Mucosa of descending colon (tissue), 3 donors: Measurements from ENCODE around the gene TRIM62. TPM values are rescaled to one million over a fixed set of nuclear protein-coding genes. Genes with fewer than 3 reads are reported as not detected.

Experiments
- ATAC-seq: fragments of 200-7000 bp; cut with Tn5 transposase; one replicate; pipeline ENCODE4 v1.9.1; 2020; ENCODE audit warnings: mild to moderate bottlenecking, moderate library complexity
- DNase-seq, 3 donors: peaks; one replicate each; pipeline ENCODE4 v3.0.0-alpha.2; 2020
- H3K36me3 ChIP-seq: fragments of 200-600 bp; one replicate; pipeline ENCODE4 v1.8.0; 2021; ENCODE audit warnings: low read depth, mild to moderate bottlenecking
- H3K4me1 ChIP-seq: fragments of 200-600 bp; one replicate; pipeline ENCODE4 v1.8.0; 2021; ENCODE audit warnings: low read depth, mild to moderate bottlenecking
- H3K4me3 ChIP-seq: fragments of 200-600 bp; one replicate; pipeline ENCODE4 v1.8.0; 2021; ENCODE audit warnings: mild to moderate bottlenecking
- H3K9me3 ChIP-seq: fragments of 200-600 bp; one replicate; pipeline ENCODE4 v1.8.0; 2021; ENCODE audit warnings: mild to moderate bottlenecking
- intact Hi-C, 2 donors: fragments of 100-400 bp; cut with DNase I in 1 of 2; cut with micrococcal nuclease in 1 of 2; formaldehyde crosslinking; loops; one replicate each; pipeline versions ENCODE4 v1.11.0 to v1.11.1; 2022; cut with DNase I, micrococcal nuclease
- total RNA-seq, 3 donors: library from RNA; stranded (reverse); fragmentation: NEBNext Ultra II Directional in 2 of 3; extraction: Animal tissue kit (Norgen Biotek cat#: 25700) in 2 of 3; gene quantifications; one replicate each; pipeline versions ENCODE4 v1.2.1 to v1.2.4, GENCODE V29; 2021 to 2023
- TF ChIP-seq, protein P1 (sequence below): fragments of 200-600 bp; IDR thresholded peaks from one replicate; pipeline ENCODE4 v1.8.0; 2022; ENCODE audit warnings: antibody characterized with exemption, mild to moderate bottlenecking
- donor health status: DM: no; HTN: no; CAD: no; lungs with moderate emphysema.
- donor health status: DM: no; HTN: no; CAD: no.
- donor health status: DM: no; HTN: yes; CAD: no.

The TRIM62 gene
- total RNA-seq, 3 donors from 2014 or later: 5.0 to 9.3 (median 5.2) TPM

DNA sequence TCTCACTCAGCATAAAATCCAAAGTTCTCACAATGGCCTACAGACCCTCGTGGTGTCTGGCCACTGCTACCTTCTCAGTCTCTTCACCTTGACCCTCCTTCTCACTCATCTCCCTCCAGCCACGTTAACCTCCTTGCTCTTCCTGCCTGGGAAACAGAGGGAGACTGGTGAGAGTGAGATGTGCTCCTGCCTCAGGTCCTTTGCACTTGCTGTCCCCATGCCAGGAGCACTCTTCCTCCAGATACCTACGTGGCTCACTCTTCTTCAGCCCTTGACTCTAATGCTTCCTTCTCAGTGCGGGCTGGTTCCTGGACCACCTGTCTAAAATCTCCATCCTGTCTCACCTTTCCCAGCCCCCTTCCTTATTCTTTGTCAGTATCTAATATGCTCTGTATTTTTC, 24.7 kb downstream of the TRIM62 start:
- intact Hi-C loops: no loop called here
- ATAC-seq (no peak), DNase-seq (no peak)
- TF ChIP-seq, protein P1, sequence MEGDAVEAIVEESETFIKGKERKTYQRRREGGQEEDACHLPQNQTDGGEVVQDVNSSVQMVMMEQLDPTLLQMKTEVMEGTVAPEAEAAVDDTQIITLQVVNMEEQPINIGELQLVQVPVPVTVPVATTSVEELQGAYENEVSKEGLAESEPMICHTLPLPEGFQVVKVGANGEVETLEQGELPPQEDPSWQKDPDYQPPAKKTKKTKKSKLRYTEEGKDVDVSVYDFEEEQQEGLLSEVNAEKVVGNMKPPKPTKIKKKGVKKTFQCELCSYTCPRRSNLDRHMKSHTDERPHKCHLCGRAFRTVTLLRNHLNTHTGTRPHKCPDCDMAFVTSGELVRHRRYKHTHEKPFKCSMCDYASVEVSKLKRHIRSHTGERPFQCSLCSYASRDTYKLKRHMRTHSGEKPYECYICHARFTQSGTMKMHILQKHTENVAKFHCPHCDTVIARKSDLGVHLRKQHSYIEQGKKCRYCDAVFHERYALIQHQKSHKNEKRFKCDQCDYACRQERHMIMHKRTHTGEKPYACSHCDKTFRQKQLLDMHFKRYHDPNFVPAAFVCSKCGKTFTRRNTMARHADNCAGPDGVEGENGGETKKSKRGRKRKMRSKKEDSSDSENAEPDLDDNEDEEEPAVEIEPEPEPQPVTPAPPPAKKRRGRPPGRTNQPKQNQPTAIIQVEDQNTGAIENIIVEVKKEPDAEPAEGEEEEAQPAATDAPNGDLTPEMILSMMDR: no peak
- H3K36me3 ChIP-seq: no peaks in the 10 kb centered on the region
- H3K9me3 ChIP-seq: no peaks in the 10 kb centered on the region
- no peaks in the 10 kb centered on the region for H3K4me1 ChIP-seq
- H3K4me3 ChIP-seq: no peak overlapping the region

DNA sequence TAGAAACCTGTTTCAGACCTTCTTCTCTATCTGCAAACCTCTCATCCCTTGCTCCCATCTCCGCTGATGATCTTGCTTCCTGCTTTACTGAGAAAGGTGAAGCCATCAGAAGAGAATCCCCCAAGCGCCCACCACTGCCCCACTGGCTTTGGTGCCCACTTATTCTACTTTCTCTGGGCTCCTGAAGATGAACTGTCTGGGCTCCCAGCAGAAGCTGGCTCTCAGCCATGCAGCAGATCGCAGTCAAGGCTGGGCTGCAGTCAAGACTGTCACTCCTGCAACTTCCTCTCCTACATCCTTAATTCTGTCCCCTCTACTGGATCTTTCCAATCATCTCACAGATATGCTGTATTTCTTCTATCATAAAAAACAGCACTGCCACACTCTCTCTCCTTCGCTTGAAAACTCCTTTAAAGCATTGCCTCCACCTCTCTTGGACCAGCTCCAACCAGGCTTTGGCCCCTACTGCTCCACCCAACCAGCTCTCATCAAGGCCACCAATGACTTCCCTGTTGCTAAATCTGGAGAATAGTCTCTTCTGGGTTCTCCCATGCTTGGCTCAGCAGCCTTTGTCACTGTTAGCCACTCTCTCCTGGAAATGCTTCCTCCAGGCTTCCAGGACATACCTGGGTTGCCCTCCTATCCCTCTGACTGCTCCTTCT, 25.8 kb downstream of the TRIM62 start:
- intact Hi-C loops: no loop called here
- TF ChIP-seq, protein P1: no peak
- Histone ChIP-seq H3K4me1 (no peaks in the 10 kb centered on the region), H3K36me3 (no peaks in the 10 kb centered on the region), H3K4me3 (no peak overlapping the region), H3K9me3 (no peaks in the 10 kb centered on the region)
- peak; percentile 55 for ATAC-seq
- DNase-seq: peak in 1 of 3 donors; percentile 17

DNA sequence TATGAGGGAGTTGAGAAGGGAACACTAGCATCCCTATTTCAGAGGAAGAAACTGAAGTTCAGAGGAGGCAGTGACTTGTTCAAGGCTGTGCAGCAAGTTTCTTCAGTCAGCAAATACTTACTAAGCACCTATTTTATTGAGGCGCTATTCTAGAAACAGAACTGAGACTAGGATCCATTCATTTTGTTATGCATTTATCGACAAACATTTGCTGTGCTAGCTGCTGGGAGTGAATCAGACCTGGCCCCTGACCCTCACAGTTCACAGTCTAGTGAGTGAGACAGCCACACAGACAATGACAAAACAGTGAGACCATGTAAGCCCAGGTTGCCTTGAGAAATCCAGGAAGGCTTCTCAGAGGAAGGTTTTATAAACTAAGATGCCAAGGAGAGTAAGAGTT, 28.2 kb downstream of the TRIM62 start:
- no peak for ATAC-seq
- Histone ChIP-seq H3K36me3 (no peaks in the 10 kb centered on the region), H3K4me1 (no peaks in the 10 kb centered on the region), H3K9me3 (no peaks in the 10 kb centered on the region), H3K4me3 (no peak overlapping the region)
- intact Hi-C loops: no loop called here
- TF ChIP-seq, protein P1: no peak
- no peak for DNase-seq

DNA sequence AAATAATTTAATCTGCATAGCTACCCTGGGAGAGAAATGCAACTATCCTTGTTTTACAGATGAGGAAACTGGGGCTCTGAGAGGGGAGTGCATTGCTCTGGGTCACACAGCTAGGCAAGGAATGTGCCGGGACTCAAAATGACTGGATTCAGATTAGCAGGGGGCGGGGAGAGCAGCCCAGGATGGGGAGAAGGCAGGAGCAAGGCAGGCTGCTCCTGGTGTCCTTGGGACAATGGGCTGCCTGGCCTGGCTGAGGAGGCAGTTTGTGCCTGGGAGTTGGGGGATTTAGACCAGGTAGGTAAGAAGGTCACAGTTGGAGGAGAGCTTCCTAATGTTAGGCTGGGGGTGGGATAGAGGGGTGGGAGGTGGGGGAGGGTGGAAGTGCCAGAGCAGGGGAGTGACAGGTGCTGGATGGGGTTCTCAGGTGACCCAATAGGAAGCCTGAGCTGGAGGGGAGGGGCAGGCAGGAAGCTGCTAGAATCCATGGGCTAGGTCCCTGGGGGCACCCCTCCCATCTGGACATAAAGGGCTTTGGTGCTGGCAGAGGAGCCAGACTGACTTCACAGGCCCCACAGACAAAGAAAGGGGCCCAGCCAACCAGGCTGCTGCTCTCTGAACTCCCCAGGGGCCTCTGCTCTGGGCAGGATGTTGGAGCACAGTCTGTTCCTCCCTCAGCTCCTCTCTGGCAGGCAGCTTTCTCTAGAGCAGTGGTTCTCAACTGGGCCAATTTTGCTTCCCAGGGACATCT, 29.0 kb downstream of the TRIM62 start:
- Histone ChIP-seq H3K36me3 (no peaks in the 10 kb centered on the region), H3K9me3 (no peaks in the 10 kb centered on the region), H3K4me1 (no peaks in the 10 kb centered on the region), H3K4me3 (no peak overlapping the region)
- peak in 1 of 3 donors; percentile 60 for DNase-seq
- intact Hi-C loops: no loop called here
- no peak for ATAC-seq
- TF ChIP-seq, protein P1: no peak

DNA sequence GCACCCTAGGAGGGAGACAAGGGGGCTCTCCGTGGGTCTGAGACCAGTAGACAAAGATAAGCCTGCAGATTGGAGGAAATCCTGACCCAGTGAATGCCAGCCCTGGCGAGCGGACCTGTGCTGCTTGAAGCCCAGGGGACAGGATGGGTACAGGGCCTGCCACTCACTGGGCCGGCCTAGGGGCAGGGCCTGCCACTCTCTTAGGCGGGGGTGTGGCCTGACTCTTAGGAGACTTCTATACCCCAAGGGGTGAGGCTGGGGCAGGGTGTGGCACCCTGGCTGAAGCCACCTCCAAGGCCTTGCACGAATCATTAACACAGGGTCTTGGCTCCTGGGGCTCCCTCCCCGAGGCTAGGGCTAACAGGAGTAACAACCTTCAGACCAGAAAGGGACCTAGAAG, 30.7 kb downstream of the TRIM62 start:
- ATAC-seq (peak; percentile 71), DNase-seq (peak in 1 of 3 donors; percentile 19)
- H3K4me3 ChIP-seq: no peak overlapping the region
- no peaks in the 10 kb centered on the region for H3K4me1 ChIP-seq
- no peaks in the 10 kb centered on the region for H3K36me3 ChIP-seq
- intact Hi-C loops: no loop called here
- no peaks in the 10 kb centered on the region for H3K9me3 ChIP-seq
- TF ChIP-seq, protein P1: no peak
